Adrenal gland (tissue), 12 donors: ENCODE results near the gene DAZL. TPM values are rescaled to one million over a fixed set of nuclear protein-coding genes. Genes with fewer than 3 reads are reported as not detected.

Experiments used
- DNase-seq, 7 donors: peaks; one replicate each; pipeline ENCODE4 v3.0.0-alpha.2; 2019 to 2020
- H3K27ac ChIP-seq, 5 donors: fragments of 200-600 bp; sonication (generic) in 4 of 5; 1 replicate in 3 of 5; 2 replicates in 2 of 5; pipeline versions ENCODE4 v1.5.1 to v1.8.0; 2016 to 2020; ENCODE audit warnings: mild to moderate bottlenecking in 1 of 5
- H3K27me3 ChIP-seq: fragments of 200-600 bp; 2 replicates; pipeline ENCODE4 v1.8.0; 2021
- H3K36me3 ChIP-seq, 2 donors: fragments of 200-600 bp; replicated peaks in 1 of 2; 1 replicate in 1 of 2; 2 replicates in 1 of 2; pipeline versions ENCODE4 v1.5.1 to v1.8.0; 2018 to 2022
- H3K4me1 ChIP-seq, 2 donors: fragments of 200-600 bp; replicated peaks in 1 of 2; 1 replicate in 1 of 2; 2 replicates in 1 of 2; pipeline versions ENCODE4 v1.5.1 to v1.8.0; 2018 to 2021
- H3K4me3 ChIP-seq, 4 donors: fragments of 200-600 bp; sonication (generic) in 3 of 4; one replicate each; pipeline ENCODE4 v1.5.1; 2016 to 2018
- H3K9me3 ChIP-seq, 3 donors: fragments of 200-600 bp; sonication (generic) in 1 of 3; replicated peaks in 1 of 3; 1 replicate in 2 of 3; 2 replicates in 1 of 3; pipeline versions ENCODE4 v1.5.1 to v1.8.0; 2016 to 2021
- POLR2A ChIP-seq, 2 donors: fragments of 450-650 bp; IDR thresholded peaks; one replicate each; pipeline ENCODE4 v1.6.1; 2017; ENCODE audit warnings: antibody characterized with exemption in 2 of 2, mild to moderate bottlenecking in 2 of 2, moderate library complexity in 1 of 2
- WGBS, 4 donors: extraction: QIAGEN DNeasy Blood & Tissue Kit in 2 of 4; methylation state at CpG; one replicate each; pipeline versions ENCODE4 v1.1.5 to v1.1.7; 2013 to 2017; 5-methylcytosine and 5-hydroxymethylcytosine counted together
- intact Hi-C, 2 donors: fragments of 100-400 bp; cut with DNase I; formaldehyde crosslinking; loops; one replicate each; pipeline versions ENCODE4 v1.14.1 to v1.15.0; 2022 to 2023
- polyA plus RNA-seq, 3 donors: library from polyadenylated mRNA; stranded (reverse); fragments of 200-250 nt in 2 of 3; fragments of 350-450 nt in 1 of 3; fragmentation: Illumina TruSeq in 1 of 3; extraction: RNeasy Lipid Tissue Mini Kit (QIAGEN cat#74804) in 1 of 3; gene quantifications; one replicate each; pipeline ENCODE4 v1.2.3, GENCODE V29; 2013 to 2014
- total RNA-seq, 9 donors: library from RNA; depleted of rRNA in 4 of 9; stranded (reverse); fragments of >200 nt in 4 of 9; fragments of 120-200 nt in 1 of 9; fragmentation: NEBNext Ultra II Directional in 1 of 9; extraction: Animal tissue kit (Norgen Biotek cat#: 25700) in 1 of 9; gene quantifications; one replicate each; pipeline versions ENCODE4 v1.1.0 to v1.2.4, GENCODE V29; 2013 to 2023
- TF ChIP-seq, protein P1 (sequence below), 6 experiments: fragments of 450-650 bp in 4 of 6; fragments of 200-600 bp in 2 of 6; sonication (generic) in 1 of 6; IDR thresholded peaks; 1 replicate in 5 of 6; 2 replicates in 1 of 6; pipeline versions ENCODE4 v1.5.1 to v1.8.0; 2016 to 2021; ENCODE audit warnings: antibody characterized with exemption in 6 of 6, mild to moderate bottlenecking in 2 of 6, moderate library complexity in 1 of 6
- donor health status: healthy with polysubstance abuse.
- donor health status: Bipolar disorder and iron deficiency.
- donor health status: DM: yes; HTN: yes; CAD: no.
- donor health status: DM: no; HTN: no; CAD: no.
- donor health status: DM: no; HTN: no; CAD: no.
- donor health status: DM: yes; HTN: yes; CAD: no.

DAZL gene
- total and polyA plus RNA-seq, 12 donors: 0.07 TPM; not detected in 11

GRCh38 chr3:16595778-16596177, 9.4 kb downstream of the DAZL start:
- TF ChIP-seq, protein P1, sequence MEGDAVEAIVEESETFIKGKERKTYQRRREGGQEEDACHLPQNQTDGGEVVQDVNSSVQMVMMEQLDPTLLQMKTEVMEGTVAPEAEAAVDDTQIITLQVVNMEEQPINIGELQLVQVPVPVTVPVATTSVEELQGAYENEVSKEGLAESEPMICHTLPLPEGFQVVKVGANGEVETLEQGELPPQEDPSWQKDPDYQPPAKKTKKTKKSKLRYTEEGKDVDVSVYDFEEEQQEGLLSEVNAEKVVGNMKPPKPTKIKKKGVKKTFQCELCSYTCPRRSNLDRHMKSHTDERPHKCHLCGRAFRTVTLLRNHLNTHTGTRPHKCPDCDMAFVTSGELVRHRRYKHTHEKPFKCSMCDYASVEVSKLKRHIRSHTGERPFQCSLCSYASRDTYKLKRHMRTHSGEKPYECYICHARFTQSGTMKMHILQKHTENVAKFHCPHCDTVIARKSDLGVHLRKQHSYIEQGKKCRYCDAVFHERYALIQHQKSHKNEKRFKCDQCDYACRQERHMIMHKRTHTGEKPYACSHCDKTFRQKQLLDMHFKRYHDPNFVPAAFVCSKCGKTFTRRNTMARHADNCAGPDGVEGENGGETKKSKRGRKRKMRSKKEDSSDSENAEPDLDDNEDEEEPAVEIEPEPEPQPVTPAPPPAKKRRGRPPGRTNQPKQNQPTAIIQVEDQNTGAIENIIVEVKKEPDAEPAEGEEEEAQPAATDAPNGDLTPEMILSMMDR (IDR thresholded peaks at IDR 0.05): no peak
- TF ChIP-seq POLR2A (IDR thresholded peaks at IDR 0.05): no peak
- Histone ChIP-seq H3K27ac (no peak overlapping the region), H3K9me3 (no peaks in the 10 kb centered on the region), H3K27me3 (no peaks in the 10 kb centered on the region), H3K4me3 (no peak overlapping the region), H3K4me1 (no peaks in the 10 kb centered on the region), H3K36me3 (no peaks in the 10 kb centered on the region)
- intact Hi-C loops: loop anchor here in 1 of 2 donors (5.0 kb wide), 1 partner anchor 637 kb away; no protein-coding TSS in a partner anchor
- WGBS, 4 donors: 86 to 93% (median 88%) methylated on average over 3 of the region's 3 CpGs
- no peak for DNase-seq

- no peaks in the 10 kb centered on the region for H3K27me3 ChIP-seq
- TF ChIP-seq, protein P1 (IDR thresholded peaks at IDR 0.05): no peak
- TF ChIP-seq POLR2A (IDR thresholded peaks at IDR 0.05): no peak
- DNase-seq: no peak
- no peak overlapping the region for H3K4me3 ChIP-seq
- H3K36me3 ChIP-seq: no peaks in the 10 kb centered on the region
- no peaks in the 10 kb centered on the region for H3K9me3 ChIP-seq
- H3K27ac ChIP-seq: no peak overlapping the region
- WGBS, 4 donors: 90 to 91% (median 91%) methylated on average over 6 of the region's 6 CpGs
- H3K4me1 ChIP-seq: no peaks in the 10 kb centered on the region
- intact Hi-C loops: no loop called here
Observed at GRCh38 chr3:16589867-16590624, 15.2 kb downstream of the DAZL start.

DNA sequence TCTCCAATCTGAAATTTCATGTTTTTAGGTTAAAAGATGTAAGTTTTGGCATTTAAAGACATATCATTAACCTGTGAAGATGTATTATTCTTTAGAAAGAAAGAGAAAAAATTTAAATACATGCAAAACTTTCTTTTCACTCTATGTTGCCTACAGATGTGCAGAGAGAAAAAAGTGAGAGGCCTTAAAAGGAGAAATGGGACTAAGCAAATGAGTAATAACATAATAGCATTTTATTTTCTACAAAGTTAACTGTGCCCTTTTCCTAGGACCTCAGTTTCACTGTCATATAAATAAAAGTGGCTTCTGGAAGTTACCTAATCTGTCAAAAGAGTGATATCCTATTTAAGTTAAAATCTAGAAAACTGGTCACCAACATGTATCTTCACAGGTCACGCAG, 16.1 kb downstream of the DAZL start:
- Histone ChIP-seq H3K9me3 (no peaks in the 10 kb centered on the region), H3K4me3 (no peak overlapping the region), H3K36me3 (no peaks in the 10 kb centered on the region), H3K4me1 (no peaks in the 10 kb centered on the region), H3K27me3 (no peaks in the 10 kb centered on the region), H3K27ac (no peak overlapping the region)
- no peak for DNase-seq
- WGBS, 4 donors: 97 to 100% (median 98%) methylated on average over 1 of the region's 1 CpG
- TF ChIP-seq, protein P1 (IDR thresholded peaks at IDR 0.05): no peak
- no peak for TF ChIP-seq POLR2A (IDR thresholded peaks at IDR 0.05)
- intact Hi-C loops: no loop called here

GRCh38 chr3:16587681-16588060, 17.6 kb downstream of the DAZL start:
- no peaks in the 10 kb centered on the region for H3K9me3 ChIP-seq
- H3K36me3 ChIP-seq: no peaks in the 10 kb centered on the region
- no peak overlapping the region for H3K4me3 ChIP-seq
- no peak for TF ChIP-seq POLR2A (IDR thresholded peaks at IDR 0.05)
- TF ChIP-seq, protein P1 (IDR thresholded peaks at IDR 0.05): no peak
- H3K27ac ChIP-seq: no peak overlapping the region
- H3K27me3 ChIP-seq: no peaks in the 10 kb centered on the region
- intact Hi-C loops: no loop called here
- H3K4me1 ChIP-seq: no peaks in the 10 kb centered on the region
- DNase-seq: no peak
